HepG2 (cell line): ENCODE measurements around the gene POLRMT. TPM values are rescaled to one million over a fixed set of nuclear protein-coding genes. Genes with fewer than 3 reads are reported as not detected.

Experiments
- ATRX ChIP-seq: sonication (generic); formaldehyde crosslinking; IDR thresholded peaks from 2 replicates; pipeline ENCODE4 v1.4.0; 2020; ENCODE audit warnings: missing genetic modification reagents, borderline replicate concordance
- BRCA1 ChIP-seq: sonication (generic); formaldehyde crosslinking; IDR thresholded peaks from 2 replicates; pipeline ENCODE4 v1.4.0; 2020; ENCODE audit warnings: missing genetic modification reagents
- FLYWCH1 ChIP-seq: sonication (generic); formaldehyde crosslinking; IDR thresholded peaks from 2 replicates; pipeline ENCODE4 v1.8.1; 2023; ENCODE audit warnings: mild to moderate bottlenecking, missing genetic modification reagents
- HOXA9 ChIP-seq: sonication (generic); formaldehyde crosslinking; IDR thresholded peaks from 2 replicates; pipeline ENCODE4 v1.8.1; 2022; ENCODE audit warnings: missing genetic modification reagents, mild to moderate bottlenecking, moderate library complexity, borderline replicate concordance
- IKZF4 ChIP-seq: sonication (generic); formaldehyde crosslinking; IDR thresholded peaks from 2 replicates; pipeline ENCODE4 v1.5.1; 2020; ENCODE audit warnings: borderline replicate concordance, mild to moderate bottlenecking, low read depth, missing genetic modification reagents; ENCODE audit errors: not compliant biosample characterization
- NR2F6 ChIP-seq, 2 experiments: IDR thresholded peaks; 2 replicates each; pipeline ENCODE4 v1.6.1; 2016; ENCODE audit warnings: antibody characterized with exemption in 1 of 2, mild to moderate bottlenecking in 1 of 2
- RAD51 ChIP-seq: fragments of 450-650 bp; IDR thresholded peaks from 2 replicates; pipeline ENCODE4 v1.6.1; 2016; ENCODE audit warnings: borderline replicate concordance
- RBAK ChIP-seq: sonication (generic); formaldehyde crosslinking; IDR thresholded peaks from 2 replicates; pipeline ENCODE4 v1.5.1; 2020; ENCODE audit warnings: mild to moderate bottlenecking, missing genetic modification reagents
- SETDB1 ChIP-seq: sonication (generic); formaldehyde crosslinking; IDR thresholded peaks from 2 replicates; pipeline ENCODE4 v1.5.1; 2020; ENCODE audit warnings: missing genetic modification reagents, mild to moderate bottlenecking, borderline replicate concordance
- ZBTB21 ChIP-seq: sonication (generic); formaldehyde crosslinking; IDR thresholded peaks from 2 replicates; pipeline ENCODE4 v1.4.0; 2020; ENCODE audit warnings: missing genetic modification reagents
- ZBTB3 ChIP-seq: sonication (generic); formaldehyde crosslinking; IDR thresholded peaks from 2 replicates; pipeline ENCODE4 v1.4.0; 2020; ENCODE audit warnings: low read depth, mild to moderate bottlenecking, moderate library complexity, missing genetic modification reagents, borderline replicate concordance
- ZNF253 ChIP-seq: sonication (generic); formaldehyde crosslinking; IDR thresholded peaks from 2 replicates; pipeline ENCODE4 v1.8.0; 2022; ENCODE audit warnings: mild to moderate bottlenecking, missing genetic modification reagents, borderline replicate concordance
- ZNF550 ChIP-seq: sonication (generic); formaldehyde crosslinking; IDR thresholded peaks from 2 replicates; pipeline ENCODE4 v1.4.0; 2020; ENCODE audit warnings: mild to moderate bottlenecking, missing genetic modification reagents, borderline replicate concordance
- ZNF83 ChIP-seq: sonication (generic); formaldehyde crosslinking; IDR thresholded peaks from 2 replicates; pipeline ENCODE4 v1.4.0; 2020; ENCODE audit warnings: missing genetic modification reagents, mild to moderate bottlenecking, borderline replicate concordance
- polyA plus RNA-seq, 8 experiments: library from polyadenylated mRNA; depleted of rRNA in 3 of 8; stranded (reverse) in 7 of 8; unstranded in 1 of 8; fragments of >200 nt; fragmentation: Illumina TruSeq in 4 of 8; extraction: Trizol in 4 of 8; gene quantifications; 2 replicates each; pipeline versions ENCODE4 v1.2.1 to v1.2.3, GENCODE V29; 2011 to 2016; ENCODE audit warnings: low read depth in 4 of 8, missing spikeins in 1 of 8, mixed read lengths in 1 of 8; ENCODE audit not compliant: insufficient read depth in 1 of 8
- total RNA-seq, 5 experiments: library from RNA; depleted of rRNA; stranded (reverse); fragments of >200 nt; fragmentation: Illumina TruSeq; extraction: Trizol; gene quantifications; 2 replicates each; pipeline ENCODE4 v1.2.3, GENCODE V29; 2016; ENCODE audit warnings: low read depth in 1 of 5
- TF ChIP-seq, protein P1 (sequence below): sonication (generic); formaldehyde crosslinking; IDR thresholded peaks from 2 replicates; pipeline ENCODE4 v1.5.0; 2020; ENCODE audit warnings: mild to moderate bottlenecking, missing genetic modification reagents, borderline replicate concordance
- TF ChIP-seq, protein P2 (sequence below): sonication (generic); formaldehyde crosslinking; IDR thresholded peaks from 2 replicates; pipeline ENCODE4 v1.5.1; 2020; ENCODE audit warnings: missing genetic modification reagents, mild to moderate bottlenecking, borderline replicate concordance
- TF ChIP-seq, protein P3 (sequence below): sonication (generic); formaldehyde crosslinking; IDR thresholded peaks from 2 replicates; pipeline ENCODE4 v1.4.0; 2020; ENCODE audit warnings: missing genetic modification reagents, borderline replicate concordance

Gene POLRMT
- total and polyA plus RNA-seq, 2 of the 13 experiments (the other 11 are each of a cell fraction or from before 2014, with no cell fraction given): 78.0 to 101 TPM

DNA sequence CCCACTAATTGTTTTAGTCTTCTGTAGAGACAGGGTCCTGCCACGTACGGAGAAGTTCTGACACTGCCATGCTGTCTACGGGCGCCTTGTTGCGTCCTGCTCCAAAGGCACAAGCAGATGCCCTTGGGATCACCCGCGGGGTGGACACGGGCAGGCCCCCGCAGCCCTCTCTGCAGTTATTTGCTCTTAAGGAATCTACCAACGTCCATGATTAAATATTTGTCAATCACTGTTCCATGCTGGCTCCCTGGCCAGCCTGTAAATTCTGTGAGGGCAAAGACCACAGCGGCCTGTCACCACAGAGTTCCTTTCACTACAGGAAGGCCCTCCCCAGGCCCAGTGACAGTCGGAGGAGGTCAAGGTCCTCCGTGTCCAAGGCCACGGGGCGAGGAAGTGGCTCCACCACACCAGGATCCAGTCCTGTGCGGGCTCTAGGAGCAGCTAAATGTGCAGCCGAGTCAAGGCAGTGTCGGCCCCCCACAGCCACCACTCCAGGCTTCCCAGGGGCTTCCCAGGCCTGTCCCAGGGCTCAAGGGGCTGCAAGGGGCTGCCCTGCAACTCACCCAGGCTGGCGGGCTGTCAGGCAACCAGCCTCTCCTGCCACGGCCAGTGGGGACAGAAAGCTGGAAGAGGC is 27.6 kb upstream of the POLRMT start (continued):
- TF ChIP-seq, protein P1, sequence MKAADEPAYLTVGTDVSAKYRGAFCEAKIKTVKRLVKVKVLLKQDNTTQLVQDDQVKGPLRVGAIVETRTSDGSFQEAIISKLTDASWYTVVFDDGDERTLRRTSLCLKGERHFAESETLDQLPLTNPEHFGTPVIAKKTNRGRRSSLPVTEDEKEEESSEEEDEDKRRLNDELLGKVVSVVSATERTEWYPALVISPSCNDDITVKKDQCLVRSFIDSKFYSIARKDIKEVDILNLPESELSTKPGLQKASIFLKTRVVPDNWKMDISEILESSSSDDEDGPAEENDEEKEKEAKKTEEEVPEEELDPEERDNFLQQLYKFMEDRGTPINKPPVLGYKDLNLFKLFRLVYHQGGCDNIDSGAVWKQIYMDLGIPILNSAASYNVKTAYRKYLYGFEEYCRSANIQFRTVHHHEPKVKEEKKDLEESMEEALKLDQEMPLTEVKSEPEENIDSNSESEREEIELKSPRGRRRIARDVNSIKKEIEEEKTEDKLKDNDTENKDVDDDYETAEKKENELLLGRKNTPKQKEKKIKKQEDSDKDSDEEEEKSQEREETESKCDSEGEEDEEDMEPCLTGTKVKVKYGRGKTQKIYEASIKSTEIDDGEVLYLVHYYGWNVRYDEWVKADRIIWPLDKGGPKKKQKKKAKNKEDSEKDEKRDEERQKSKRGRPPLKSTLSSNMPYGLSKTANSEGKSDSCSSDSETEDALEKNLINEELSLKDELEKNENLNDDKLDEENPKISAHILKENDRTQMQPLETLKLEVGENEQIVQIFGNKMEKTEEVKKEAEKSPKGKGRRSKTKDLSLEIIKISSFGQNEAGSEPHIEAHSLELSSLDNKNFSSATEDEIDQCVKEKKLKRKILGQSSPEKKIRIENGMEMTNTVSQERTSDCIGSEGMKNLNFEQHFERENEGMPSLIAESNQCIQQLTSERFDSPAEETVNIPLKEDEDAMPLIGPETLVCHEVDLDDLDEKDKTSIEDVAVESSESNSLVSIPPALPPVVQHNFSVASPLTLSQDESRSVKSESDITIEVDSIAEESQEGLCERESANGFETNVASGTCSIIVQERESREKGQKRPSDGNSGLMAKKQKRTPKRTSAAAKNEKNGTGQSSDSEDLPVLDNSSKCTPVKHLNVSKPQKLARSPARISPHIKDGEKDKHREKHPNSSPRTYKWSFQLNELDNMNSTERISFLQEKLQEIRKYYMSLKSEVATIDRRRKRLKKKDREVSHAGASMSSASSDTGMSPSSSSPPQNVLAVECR (CRISPR knock-in tag): peak; percentile 88; the same call in 1 of the 2 replicates
- TF ChIP-seq ZBTB3 (CRISPR knock-in tag) (peak; percentile 40; the same call in 1 of the 2 replicates), ATRX (CRISPR knock-in tag) (no peak), BRCA1 (peak; percentile 89), NR2F6 (IDR thresholded peaks at IDR 0.05) (peak; percentile 89), NR2F6 (CRISPR knock-in tag; IDR thresholded peaks at IDR 0.05) (peak; percentile 96), RBAK (CRISPR knock-in tag) (no peak), ZNF550 (CRISPR knock-in tag) (no peak), ZBTB21 (CRISPR knock-in tag) (no peak; the same call in 1 of the 2 replicates), HOXA9 (CRISPR knock-in tag) (0 out of 2 replicates have a peak, but pooled peaks have one; percentile 65), IKZF4 (CRISPR knock-in tag) (no peak), ZNF83 (CRISPR knock-in tag) (no peak), FLYWCH1 (CRISPR knock-in tag) (no peak), ZNF253 (no peak), RAD51 (no peak), SETDB1 (no peak)
- TF ChIP-seq, protein P2, sequence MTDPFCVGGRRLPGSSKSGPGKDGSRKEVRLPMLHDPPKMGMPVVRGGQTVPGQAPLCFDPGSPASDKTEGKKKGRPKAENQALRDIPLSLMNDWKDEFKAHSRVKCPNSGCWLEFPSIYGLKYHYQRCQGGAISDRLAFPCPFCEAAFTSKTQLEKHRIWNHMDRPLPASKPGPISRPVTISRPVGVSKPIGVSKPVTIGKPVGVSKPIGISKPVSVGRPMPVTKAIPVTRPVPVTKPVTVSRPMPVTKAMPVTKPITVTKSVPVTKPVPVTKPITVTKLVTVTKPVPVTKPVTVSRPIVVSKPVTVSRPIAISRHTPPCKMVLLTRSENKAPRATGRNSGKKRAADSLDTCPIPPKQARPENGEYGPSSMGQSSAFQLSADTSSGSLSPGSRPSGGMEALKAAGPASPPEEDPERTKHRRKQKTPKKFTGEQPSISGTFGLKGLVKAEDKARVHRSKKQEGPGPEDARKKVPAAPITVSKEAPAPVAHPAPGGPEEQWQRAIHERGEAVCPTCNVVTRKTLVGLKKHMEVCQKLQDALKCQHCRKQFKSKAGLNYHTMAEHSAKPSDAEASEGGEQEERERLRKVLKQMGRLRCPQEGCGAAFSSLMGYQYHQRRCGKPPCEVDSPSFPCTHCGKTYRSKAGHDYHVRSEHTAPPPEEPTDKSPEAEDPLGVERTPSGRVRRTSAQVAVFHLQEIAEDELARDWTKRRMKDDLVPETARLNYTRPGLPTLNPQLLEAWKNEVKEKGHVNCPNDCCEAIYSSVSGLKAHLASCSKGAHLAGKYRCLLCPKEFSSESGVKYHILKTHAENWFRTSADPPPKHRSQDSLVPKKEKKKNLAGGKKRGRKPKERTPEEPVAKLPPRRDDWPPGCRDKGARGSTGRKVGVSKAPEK (CRISPR knock-in tag): 0 out of 2 replicates have a peak, but pooled peaks have one; percentile 38
- TF ChIP-seq, protein P3, sequence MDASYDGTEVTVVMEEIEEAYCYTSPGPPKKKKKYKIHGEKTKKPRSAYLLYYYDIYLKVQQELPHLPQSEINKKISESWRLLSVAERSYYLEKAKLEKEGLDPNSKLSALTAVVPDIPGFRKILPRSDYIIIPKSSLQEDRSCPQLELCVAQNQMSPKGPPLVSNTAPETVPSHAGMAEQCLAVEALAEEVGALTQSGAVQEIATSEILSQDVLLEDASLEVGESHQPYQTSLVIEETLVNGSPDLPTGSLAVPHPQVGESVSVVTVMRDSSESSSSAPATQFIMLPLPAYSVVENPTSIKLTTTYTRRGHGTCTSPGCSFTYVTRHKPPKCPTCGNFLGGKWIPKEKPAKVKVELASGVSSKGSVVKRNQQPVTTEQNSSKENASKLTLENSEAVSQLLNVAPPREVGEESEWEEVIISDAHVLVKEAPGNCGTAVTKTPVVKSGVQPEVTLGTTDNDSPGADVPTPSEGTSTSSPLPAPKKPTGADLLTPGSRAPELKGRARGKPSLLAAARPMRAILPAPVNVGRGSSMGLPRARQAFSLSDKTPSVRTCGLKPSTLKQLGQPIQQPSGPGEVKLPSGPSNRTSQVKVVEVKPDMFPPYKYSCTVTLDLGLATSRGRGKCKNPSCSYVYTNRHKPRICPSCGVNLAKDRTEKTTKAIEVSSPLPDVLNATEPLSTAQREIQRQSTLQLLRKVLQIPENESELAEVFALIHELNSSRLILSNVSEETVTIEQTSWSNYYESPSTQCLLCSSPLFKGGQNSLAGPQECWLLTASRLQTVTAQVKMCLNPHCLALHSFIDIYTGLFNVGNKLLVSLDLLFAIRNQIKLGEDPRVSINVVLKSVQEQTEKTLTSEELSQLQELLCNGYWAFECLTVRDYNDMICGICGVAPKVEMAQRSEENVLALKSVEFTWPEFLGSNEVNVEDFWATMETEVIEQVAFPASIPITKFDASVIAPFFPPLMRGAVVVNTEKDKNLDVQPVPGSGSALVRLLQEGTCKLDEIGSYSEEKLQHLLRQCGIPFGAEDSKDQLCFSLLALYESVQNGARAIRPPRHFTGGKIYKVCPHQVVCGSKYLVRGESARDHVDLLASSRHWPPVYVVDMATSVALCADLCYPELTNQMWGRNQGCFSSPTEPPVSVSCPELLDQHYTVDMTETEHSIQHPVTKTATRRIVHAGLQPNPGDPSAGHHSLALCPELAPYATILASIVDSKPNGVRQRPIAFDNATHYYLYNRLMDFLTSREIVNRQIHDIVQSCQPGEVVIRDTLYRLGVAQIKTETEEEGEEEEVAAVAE (CRISPR knock-in tag): peak; percentile 60; the same call in 1 of the 2 replicates
